Fibroblast of gingiva (primary cell): Measurements from ENCODE around the gene TTC23L.

Source experiments
- DNase-seq: peaks from one replicate; pipeline ENCODE4 v3.0.0-alpha.2; 2011; ENCODE audit warnings: low read depth

The TTC23L gene

DNA sequence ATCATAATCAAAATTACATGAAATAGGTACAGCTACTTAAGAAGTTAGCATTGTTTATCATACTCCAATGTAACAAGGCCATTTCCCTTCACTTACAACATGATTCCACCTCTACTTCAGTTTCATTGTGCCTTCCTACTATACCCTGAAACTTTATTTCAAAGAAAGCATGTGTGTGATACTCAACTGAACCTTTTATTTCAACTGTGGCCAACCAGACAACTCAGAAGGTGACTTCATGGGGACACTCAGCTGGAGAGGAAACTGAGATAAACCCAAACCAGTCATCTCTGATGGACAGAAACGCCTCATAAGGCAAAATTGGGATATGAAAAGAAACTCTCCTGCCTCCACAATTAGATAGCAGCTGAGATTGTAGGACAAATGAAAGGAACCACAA, 5.9 kb upstream of the TTC23L start:
- DNase-seq = no peak

DNA sequence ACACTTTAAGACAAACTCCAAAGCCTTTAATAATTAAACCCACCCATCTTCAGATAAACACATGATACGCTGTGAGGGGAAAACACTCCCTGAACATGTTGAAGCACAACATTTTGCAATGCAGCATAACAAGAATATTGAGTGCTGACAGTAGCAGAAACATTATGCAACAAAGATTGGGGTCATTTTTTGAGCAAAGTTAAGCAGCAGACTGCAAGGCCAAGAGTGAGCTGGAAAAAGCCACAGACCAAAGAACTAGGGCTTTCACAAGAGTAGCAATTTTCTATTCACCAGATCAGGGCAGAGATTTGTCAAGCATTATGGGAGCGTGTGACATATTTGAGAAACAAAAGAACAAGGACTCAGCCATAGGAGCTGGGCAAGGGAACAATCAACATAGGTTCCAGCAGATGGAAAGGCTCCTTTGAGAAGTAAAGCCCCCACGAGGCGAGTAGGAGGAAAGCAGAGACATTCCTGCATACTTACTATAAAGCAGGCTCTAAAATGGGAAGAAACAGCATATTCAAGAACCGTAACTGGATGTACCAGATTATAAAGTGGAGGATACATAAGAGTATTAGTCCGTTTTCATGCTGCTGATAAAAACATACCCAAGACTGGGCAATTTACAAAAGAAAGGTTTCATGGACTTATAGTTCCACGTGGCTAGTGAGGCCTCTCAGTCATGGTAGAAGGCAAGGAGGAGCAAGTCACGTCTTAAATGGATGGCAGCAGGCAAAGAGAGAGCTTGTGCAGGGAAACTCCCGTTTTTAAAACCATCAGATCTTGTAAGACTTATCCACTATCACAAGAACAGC, 4.8 kb upstream of the TTC23L start:
- DNase-seq = peak; percentile 73

DNA sequence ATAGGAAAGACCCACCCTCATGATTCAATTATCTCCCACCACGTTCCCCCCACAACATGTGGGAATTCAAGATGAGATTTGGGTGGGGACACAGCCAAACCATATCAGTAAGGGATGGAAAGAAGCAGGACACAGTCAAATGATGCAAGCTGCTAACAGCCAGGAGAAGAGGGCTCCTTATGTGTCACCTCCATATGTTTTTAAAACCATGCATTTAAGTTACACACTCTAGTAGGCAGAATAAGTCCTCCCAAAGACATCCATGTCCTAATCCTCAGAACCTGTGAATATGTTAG, 4.2 kb upstream of the TTC23L start:
- no peak for DNase-seq

DNA sequence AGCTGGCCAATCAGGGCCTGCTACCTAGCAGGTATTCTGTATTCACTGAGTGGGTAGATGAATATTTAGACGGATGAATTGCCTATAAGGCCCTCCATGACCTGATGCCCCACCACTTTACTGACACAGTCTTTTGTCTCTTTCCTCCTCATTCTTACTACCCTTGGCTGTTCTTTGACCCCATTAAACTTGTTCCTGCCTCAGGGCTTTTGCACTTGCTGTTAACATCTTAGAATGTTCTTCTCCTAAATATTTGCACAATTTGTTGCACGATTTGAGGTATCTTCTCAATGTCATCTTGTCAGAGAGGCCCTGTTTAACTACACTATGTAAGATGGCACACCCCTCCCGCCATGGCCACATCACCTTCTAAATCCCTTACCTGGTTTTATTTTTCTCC, 3.3 kb upstream of the TTC23L start:
- DNase-seq = no peak

DNA sequence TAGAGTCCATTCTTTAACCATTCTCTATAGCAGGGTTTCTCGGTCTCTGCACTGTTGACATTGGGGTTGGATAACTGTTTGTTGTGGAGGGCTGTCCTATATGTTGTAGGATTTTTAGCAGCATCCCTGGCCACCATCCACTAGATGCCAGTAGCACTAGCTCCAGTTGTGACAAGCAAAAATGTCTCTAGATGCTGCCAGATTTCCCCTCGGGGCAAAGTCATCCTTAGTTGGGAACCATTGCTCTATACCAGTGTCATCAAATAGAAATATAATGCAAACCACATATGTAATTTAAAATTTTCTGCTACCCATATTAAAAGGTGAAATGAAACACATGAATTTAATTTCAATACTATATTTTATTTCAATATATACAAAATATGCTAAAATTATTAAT, 2.9 kb downstream of the TTC23L start:
- no peak for DNase-seq

DNA sequence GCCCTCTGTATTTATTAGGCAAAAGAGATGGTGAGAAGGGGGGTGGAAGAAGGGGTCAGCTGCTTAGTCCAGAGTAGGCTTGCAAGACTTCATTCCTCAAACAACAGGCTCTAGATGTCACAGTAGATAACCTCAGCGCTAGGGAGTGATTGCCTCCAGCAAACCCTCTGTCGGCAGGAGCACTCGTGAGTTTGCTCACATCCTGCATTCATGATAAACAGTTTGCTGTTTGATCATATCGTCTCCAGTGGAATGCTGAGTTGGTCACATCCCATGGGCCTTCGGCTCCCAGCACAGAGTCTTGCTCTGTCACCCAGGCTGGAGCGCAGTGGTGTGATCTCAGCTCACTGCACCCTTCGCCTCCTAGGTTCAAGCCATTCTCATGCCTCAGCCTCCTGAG, 3.6 kb downstream of the TTC23L start:
- no peak for DNase-seq

DNA sequence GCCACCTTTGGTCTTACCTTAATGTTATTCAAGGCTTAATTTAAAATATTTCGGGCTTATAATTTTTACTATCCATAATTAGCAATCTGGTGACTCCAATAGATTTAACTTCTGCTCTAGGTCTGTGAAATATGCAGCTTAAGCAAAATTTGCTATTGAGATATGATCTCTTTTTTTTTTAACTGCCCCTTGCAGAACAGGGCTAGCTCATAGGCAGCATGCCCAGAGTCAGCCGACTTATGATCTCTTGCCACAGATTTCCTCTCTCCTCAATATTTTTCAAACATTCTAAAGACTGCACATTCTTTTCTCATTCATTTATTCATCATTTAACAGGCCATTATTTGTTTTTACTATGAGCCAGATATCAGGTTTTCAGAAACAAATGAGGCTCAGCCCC, 4.5 kb downstream of the TTC23L start:
- peak; percentile 74 for DNase-seq

DNA sequence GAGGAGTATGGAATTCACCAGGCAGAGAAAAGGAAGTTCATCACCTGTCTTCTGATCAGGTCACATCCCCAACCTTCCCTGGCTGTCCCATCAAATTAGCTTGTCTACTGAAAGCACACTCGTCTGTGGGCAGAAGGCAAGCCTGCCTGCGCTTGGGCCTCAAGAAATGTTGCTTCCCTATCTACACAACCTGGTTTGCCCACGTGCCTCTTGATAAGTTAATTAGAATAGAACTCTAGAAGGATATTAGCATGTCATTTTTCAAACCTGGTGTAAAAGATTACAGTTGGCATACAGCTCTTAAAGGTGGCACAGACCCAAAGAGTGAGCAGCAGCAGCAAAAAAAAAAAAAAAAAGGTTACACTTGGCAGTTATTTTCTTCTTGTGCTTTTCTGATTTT, 5.1 kb downstream of the TTC23L start:
- no peak for DNase-seq

DNA sequence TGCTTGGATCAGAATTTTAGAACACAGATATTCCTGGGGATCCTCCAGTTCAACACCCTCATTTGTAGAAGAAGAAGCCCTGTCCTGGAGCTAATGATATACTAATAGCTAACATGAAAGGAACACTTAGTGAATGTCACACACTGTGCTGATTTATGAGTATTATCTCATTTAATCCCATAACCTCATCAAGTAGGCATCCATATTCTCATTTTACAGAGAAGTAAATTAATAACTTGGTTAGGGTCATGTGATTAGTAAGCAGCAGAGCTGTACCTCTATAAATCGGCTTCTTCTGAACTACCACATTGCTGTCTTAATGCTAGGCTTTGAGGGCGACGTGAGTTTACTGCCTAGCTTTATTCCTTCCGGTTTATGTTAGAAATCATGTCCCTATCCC, 6.0 kb downstream of the TTC23L start:
- DNase-seq = no peak

DNA sequence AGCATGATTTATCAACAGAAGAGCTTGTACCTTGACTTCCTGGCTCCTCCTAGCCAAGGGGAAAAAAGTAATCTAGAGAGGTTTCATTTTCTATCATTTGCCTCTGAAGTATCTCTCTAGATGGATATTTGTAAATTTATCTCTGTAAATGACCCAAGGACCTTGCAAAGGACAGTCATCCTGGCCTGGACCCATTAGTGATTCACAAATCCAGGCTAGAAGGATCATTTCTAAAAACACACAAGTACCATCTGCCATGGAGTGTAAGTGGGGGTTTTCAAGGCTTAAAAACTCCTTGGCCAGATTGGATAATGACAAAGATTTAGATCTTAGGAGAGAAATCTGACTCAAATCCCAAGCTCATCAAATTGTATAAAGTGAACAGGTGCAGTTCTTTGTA, 8.1 kb downstream of the TTC23L start:
- DNase-seq = no peak

DNA sequence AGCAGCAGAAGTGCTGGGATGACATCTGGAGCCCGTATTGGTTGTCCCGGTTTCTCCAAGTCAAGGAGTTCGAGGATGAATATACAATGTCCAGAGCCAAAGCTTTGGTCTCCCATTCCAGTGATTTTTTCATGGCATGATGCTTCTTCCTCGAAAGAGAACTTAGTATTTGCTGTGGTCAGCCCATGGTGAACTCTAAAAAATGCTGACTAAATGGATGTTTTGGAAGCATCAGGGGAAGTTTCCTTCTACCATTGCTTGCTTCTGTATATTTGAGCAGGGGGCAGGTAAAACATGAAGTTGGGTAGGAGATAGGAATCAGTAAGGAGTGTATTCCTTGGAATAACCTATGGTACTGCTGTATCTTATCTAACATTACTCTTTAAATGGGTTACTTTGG, 8.6 kb downstream of the TTC23L start:
- no peak for DNase-seq

DNA sequence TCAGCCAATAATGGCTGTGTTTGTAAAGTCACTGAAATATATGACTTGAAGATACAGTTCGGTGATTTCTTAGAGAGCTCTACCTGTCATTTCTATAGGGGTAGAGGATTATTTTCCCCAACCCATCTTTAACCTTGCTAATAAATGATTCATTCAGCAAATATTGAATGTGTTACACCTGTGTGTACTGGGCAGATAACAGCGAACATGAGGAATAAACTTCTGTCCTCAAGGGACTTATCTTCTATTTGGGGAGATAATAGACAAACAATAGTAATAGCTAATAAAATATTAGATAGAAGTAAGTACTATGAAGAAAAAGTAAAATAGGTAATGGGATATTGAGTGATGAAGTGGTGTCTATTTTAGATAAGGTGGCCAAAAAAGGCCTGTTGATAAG, 9.3 kb downstream of the TTC23L start:
- no peak for DNase-seq

DNA sequence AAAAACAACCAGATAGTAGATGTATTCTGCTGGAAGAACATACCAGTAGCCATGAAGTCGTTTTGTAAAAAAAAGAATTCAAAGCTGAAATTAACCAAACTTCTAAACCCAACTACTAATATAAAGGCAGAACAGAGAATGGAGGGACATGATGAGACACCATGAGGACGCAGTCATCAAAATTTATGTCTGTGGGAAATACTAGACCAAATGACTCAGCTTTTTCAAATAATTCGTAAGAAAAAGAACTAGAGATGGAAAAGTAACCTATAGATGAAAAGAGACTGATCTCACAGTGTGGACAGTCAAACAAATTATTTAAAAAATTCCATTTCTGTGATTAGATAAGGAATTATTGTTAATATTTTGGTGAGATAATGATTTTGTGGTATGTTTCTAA, 10.3 kb downstream of the TTC23L start:
- DNase-seq = no peak

DNA sequence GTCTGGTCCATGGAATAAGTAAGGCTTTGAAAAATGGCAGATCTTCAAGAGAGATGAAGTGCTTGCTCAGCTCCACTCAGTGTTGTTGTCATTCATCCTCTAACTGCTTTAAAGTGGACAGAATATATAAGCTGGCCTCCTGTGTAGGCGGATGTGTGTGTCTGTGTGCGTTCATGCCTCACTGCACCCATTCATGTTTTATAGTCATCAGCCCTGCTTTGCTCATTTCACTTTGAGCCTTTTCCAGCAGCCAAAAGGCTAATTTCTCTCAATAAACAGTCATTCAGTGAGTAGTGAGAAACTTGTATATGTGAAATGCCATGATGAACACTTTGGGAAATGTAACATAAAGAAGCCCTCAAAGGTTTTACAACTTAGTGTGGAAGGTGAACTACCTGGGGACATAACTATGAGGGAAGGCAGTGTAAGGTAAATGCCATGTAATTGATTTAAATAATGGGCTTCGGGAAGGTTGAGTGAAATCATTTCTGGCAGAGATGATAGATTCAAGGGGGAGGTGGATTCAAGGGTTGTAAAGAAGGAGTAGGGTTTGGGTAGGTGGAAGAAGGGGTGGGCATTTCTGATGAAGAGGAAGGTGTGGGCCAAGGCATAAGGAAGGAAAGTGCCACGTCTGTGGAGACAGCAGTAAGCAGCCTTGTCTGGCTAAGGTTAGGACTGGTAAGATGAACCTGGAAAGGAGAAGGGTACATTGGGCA, 15.7 kb downstream of the TTC23L start:
- no peak for DNase-seq

DNA sequence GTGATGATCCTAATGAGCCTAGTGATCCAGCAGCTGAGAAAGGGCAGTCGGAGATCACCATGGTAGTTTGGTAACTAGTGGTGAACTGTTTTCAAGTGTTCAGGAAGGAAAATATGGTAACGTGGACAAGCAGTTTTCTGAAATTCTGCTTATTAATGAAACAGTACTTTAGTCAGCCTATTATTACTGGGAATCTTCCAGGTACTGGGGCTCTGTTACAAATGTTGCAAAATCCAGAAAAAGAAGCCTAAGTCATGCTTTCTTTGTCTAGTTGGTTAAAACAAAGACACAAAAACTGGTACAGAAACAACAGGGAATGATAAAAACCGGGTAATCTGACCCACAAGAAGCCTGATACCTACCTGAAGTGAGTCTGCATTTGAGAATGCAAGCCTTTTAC, 18.2 kb downstream of the TTC23L start:
- DNase-seq = peak; percentile 66

DNA sequence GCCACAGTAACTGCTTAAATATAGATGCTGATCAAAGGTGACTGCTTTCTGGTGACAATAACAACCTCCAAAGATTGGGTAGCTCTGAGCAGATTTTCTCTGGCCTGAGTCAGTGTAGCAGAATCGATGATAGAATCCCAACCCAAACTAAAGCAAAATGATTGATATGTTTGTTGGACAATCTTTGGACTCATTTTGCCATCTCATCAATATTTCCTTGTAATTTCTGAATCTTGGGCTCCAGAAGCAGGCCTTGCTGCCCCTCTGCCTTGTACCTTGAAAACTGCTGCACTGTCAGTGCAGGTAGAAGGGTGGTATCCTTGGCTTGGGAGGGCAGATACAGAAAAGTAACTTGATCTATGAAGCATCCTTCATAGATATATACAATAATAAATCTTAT, 18.9 kb downstream of the TTC23L start:
- DNase-seq = no peak

DNA sequence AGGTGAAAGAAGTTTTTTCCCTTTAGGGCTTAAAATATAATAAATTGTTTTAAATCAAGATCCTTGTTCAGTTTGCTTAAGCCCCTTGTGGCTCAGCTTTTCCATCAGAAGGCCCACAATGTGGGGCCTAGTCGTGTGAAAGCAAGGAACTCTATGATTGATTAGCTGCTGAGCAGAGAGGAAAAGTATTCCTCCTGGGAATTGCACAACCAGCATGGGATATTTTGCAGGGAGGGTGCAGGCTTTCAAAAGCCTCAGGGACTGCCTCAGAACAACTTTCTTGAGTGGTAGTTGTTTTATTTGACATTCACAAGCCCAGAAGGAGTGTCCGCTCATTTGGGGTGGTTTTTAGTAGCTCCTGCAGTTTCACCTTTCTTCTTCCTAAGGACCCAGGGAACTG, 19.8 kb downstream of the TTC23L start:
- DNase-seq = peak; percentile 40

DNA sequence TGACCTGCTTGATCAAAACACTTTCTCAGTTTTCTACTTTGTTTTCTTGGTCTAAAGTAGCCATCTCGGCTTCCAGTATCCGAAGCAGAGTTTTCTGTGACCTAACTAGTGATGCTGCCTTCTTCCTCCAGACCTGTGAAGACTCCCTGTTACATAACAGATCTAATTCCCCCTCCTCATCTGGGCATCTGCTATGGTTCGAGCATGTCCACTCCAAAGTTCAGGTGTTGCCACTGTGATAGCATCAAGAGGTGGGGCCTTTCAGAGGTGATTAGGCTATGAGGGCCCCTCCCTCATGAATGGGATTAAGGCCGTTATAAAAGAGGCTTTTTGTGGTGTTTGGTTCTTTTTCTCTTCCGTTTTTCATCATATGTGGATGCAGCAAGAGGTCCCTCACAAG, 20.3 kb downstream of the TTC23L start:
- no peak for DNase-seq

DNA sequence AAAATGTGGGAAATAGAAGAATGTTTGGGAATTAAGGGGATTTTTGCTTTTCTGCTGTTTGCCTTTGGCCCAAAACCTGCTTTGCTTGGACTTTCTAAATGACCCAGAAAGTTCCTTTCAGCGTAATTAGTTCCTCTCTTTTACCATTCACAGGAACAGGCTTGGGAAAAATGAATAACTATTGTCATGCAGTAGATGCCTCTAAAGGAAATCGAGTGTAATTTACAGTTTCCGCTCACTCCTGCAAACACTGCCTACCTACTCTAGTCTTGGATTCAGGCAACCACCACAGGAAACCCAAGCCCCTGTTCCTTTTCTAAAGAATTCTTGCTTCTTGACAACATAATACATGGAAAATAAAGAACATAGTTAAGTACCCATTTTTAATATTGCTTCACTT, 25.0 kb downstream of the TTC23L start:
- DNase-seq = no peak

DNA sequence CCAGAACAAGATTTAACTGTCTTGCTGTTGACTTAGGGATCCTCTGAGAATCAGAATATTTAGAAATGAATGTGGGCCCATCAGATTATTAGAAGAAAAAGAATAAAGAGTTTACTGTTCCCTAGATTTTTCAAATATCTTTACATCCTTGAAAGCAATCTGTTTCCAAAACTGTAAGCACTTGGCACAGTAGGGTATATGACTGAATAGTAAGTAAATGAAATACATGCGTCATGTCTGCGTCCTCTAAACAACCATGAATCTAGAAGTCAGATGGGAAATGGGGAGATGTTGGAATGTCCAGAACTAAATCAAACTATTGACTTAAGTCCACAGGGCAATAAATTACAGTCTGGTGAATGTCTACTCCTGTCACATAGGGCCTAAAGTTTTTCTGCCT, 26.1 kb downstream of the TTC23L start:
- no peak for DNase-seq

DNA sequence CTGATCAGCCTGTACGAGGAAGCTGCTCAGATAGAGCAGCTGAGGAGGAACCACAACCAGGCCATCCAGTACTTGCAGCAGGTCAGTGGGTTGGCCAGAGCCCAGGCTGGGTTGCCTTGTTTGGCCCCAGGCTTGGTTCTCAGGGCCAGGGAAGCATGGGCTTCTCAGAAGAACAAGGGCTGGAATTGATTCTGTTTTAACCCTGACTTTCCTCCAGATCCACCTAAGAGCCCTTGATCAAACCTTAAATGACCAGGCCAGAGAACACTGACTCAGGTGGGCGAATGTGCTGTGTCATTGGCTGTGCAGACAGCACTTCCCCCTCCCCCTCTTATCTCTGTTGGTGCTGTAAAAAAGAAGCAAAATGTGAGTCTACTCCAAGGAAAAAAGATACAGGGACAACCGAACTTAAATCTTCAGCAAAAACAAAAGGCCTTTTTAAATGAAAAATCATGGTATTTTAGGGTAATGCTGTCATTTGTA, 28.1 kb downstream of the TTC23L start:
- DNase-seq = no peak

DNA sequence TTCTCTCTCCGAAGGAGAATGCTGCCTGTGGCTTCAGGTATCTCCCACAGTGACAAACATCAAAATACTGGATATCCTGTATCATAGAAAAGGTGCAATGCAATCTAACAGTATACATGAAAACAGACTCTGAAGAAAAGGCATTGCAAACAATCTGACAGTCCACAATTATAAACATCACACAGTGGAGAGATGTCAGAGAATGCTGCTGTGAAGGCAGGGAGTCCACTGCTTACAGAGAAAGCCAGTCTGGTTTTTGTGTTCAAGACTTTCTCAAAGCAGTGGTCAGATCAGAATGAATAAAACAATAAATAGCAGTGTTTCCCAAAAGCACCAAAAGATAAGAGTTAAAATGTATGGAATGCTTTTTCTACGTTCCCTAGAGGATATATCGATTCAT, 28.7 kb downstream of the TTC23L start:
- DNase-seq = no peak

DNA sequence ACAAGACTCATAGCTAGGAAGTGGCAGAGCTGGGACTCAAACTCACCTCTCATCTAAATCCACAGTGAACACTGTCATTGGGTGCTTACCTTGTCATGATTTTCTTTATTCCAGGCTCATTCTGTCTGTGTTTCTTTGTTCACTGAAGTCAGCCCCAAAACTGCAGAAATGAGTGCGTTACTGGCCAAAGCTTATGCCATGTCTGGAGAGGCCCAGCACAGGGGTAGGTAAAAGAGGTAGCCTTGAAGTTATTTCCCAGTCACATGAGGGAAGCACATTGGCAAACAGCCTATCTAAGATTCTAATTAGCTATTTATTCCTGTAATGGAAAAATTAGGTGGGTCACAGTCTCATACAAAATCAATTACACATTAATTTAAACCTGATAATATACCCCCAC, 29.8 kb downstream of the TTC23L start:
- DNase-seq = no peak

DNA sequence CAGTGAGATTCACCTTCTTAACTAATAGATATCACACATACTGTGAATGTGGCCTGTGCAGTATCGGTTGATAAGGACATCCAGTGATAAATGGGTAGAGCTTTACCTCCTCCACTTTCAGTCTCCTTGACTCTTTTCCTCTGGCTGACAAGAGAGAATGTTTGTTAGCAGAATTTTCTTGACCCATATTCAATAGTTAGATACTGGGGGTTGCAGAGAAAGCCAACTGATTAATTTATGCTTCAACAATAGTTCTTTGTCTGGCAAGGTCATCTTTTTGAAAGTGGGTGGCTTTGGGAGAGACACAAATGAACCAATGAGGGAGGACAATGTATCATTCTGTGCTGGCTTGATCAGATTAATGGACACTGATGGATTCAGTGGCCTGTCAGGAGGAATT, 30.3 kb downstream of the TTC23L start:
- no peak for DNase-seq
